ENCODE results near the gene CD34.

GRCh38 chr1:207878939-207879338, 32.0 kb downstream of the CD34 start:
- no peak for TF ChIP-seq CTCF (conservative IDR thresholded peaks at IDR 0.05; ENCODE audit: low read depth, low read length)
- TF ChIP-seq EZH2 (IDR thresholded peaks at IDR 0.05; ENCODE audit: low read length, unreplicated experiment), result no peak
- TF ChIP-seq EZH2phosphoT487 (IDR thresholded peaks at IDR 0.05; ENCODE audit: borderline replicate concordance, low read length), result no peak
